Measurements from ENCODE around the gene ZNF813.
A peak's percentile ranks its signal among the peaks of the same experiment; 100 is the strongest.

The ZNF813 gene

GRCh38 chr19:53521373-53522202 lies 54.1 kb downstream of the ZNF813 start:
- no peak for DNase-seq

- no peak for DNase-seq
Observed at GRCh38 chr19:53525922-53526321, 58.4 kb downstream of the ZNF813 start.

GRCh38 chr19:53530622-53531021 lies 63.1 kb downstream of the ZNF813 start:
- no peak for DNase-seq

- DNase-seq = no peak
Observed at GRCh38 chr19:53531457-53531856, 63.9 kb downstream of the ZNF813 start.

- no peak for DNase-seq
Observed at GRCh38 chr19:53532362-53532761, 64.8 kb downstream of the ZNF813 start.

- no peak for DNase-seq
Observed at GRCh38 chr19:53536225-53536548, 68.7 kb downstream of the ZNF813 start.

GRCh38 chr19:53537121-53537520 lies 69.6 kb downstream of the ZNF813 start:
- no peak for DNase-seq

- DNase-seq = no peak
Observed at GRCh38 chr19:53537521-53538377, 70.2 kb downstream of the ZNF813 start, which contains the start of gene ZNF331. Gene ZNF331 (plus strand): TSS chr19:53538145. CDS start chr19:53569377, 31,232 bp downstream.

GRCh38 chr19:53538378-53539109 lies 71.0 kb downstream of the ZNF813 start:
- DNase-seq = no peak

GRCh38 chr19:53540091-53540490 lies 72.6 kb downstream of the ZNF813 start:
- no peak for DNase-seq

- no peak for DNase-seq
Observed at GRCh38 chr19:53541971-53542370, 74.4 kb downstream of the ZNF813 start.

- DNase-seq = peak; percentile 50
Observed at GRCh38 chr19:53545271-53546065, 77.9 kb downstream of the ZNF813 start.
